HepG2 (cell line): ENCODE measurements around the gene N4BP2L1. TPM values are rescaled to one million over a fixed set of nuclear protein-coding genes. Genes with fewer than 3 reads are reported as not detected.

Source experiments
- HNF4G ChIP-seq, 2 experiments: sonication (generic) in 1 of 2; formaldehyde crosslinking in 1 of 2; IDR thresholded peaks; 2 replicates each; pipeline versions ENCODE4 v1.4.0 to v1.6.1; 2011 to 2020; ENCODE audit warnings: borderline replicate concordance in 2 of 2, low read depth in 2 of 2, mild to moderate bottlenecking in 2 of 2, low read length in 1 of 2, missing genetic modification reagents in 1 of 2, moderate library complexity in 1 of 2
- KDM5A ChIP-seq: fragments of 200-600 bp; sonication (generic); IDR thresholded peaks from 2 replicates; pipeline ENCODE4 v1.7.0; 2018; ENCODE audit warnings: antibody characterized with exemption, mild to moderate bottlenecking, low read length, borderline replicate concordance
- KDM6A ChIP-seq: IDR thresholded peaks from 2 replicates; pipeline ENCODE4 v1.6.1; 2016; ENCODE audit warnings: low read depth
- ZNF367 ChIP-seq: sonication (generic); formaldehyde crosslinking; IDR thresholded peaks from 2 replicates; pipeline ENCODE4 v1.4.0; 2020; ENCODE audit warnings: missing genetic modification reagents, borderline replicate concordance
- polyA plus RNA-seq, 8 experiments: library from polyadenylated mRNA; depleted of rRNA in 3 of 8; stranded (reverse) in 7 of 8; unstranded in 1 of 8; fragments of >200 nt; fragmentation: Illumina TruSeq in 4 of 8; extraction: Trizol in 4 of 8; gene quantifications; 2 replicates each; pipeline versions ENCODE4 v1.2.1 to v1.2.3, GENCODE V29; 2011 to 2016; ENCODE audit warnings: low read depth in 4 of 8, missing spikeins in 1 of 8, mixed read lengths in 1 of 8; ENCODE audit not compliant: insufficient read depth in 1 of 8
- total RNA-seq, 5 experiments: library from RNA; depleted of rRNA; stranded (reverse); fragments of >200 nt; fragmentation: Illumina TruSeq; extraction: Trizol; gene quantifications; 2 replicates each; pipeline ENCODE4 v1.2.3, GENCODE V29; 2016; ENCODE audit warnings: low read depth in 1 of 5
- TF ChIP-seq, protein P1 (sequence below): fragments of 450-650 bp; IDR thresholded peaks from 2 replicates; pipeline ENCODE4 v1.6.1; 2017; ENCODE audit warnings: mild to moderate bottlenecking
- TF ChIP-seq, protein P2 (sequence below): sonication (generic); formaldehyde crosslinking; IDR thresholded peaks from 2 replicates; pipeline ENCODE4 v1.4.0; 2020; ENCODE audit warnings: missing genetic modification reagents
- TF ChIP-seq, protein P3 (sequence below): sonication (generic); formaldehyde crosslinking; IDR thresholded peaks from 2 replicates; pipeline ENCODE4 v1.8.1; 2023; ENCODE audit warnings: missing genetic modification reagents, mild to moderate bottlenecking, borderline replicate concordance
- TF ChIP-seq, protein P4 (sequence below): sonication (generic); formaldehyde crosslinking; IDR thresholded peaks from one replicate; pipeline ENCODE4 v1.5.1; 2020; ENCODE audit warnings: mild to moderate bottlenecking, missing genetic modification reagents; ENCODE audit errors: not compliant biosample characterization

N4BP2L1 gene
- total and polyA plus RNA-seq, 2 of the 13 experiments (the other 11 are each of a cell fraction or from before 2014, with no cell fraction given): 13.2 to 34.5 TPM

DNA sequence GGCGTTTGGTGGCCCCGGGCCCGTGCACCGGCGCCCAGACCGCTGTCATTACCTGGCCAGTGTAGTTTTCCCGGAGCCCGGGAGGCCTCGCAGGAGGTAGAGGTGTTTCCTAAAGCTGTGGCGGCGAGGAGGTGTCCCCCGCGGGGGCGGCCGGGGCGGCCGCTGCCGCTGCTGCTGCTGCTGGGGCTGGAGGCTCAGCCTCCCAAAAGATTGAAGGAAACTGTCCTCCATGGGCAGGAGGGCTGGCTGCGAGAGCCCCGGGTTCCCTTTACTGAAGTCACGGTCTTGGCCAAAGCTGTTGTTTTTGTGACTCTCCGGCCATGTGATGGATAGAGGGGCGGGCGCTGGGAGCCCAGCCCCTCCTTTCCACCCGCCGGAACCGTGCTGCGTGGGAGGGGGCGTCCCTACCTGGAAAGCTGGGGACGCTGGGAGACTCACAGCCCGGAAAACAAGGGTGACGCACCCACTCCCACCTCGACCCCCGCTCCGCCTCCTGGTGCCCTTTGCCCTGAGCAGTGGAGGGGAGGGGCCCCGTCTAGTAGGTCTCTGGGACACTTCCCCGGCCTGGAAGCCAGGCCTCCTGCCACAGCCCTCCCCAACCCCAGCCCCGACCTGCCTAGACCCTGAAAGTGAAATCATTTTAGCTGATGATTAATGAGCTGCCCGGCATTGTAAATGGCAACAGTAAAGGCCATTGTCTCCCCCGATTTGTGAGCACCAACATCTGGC, at the start of gene N4BP2L1 (continued):
- TF ChIP-seq, protein P1, sequence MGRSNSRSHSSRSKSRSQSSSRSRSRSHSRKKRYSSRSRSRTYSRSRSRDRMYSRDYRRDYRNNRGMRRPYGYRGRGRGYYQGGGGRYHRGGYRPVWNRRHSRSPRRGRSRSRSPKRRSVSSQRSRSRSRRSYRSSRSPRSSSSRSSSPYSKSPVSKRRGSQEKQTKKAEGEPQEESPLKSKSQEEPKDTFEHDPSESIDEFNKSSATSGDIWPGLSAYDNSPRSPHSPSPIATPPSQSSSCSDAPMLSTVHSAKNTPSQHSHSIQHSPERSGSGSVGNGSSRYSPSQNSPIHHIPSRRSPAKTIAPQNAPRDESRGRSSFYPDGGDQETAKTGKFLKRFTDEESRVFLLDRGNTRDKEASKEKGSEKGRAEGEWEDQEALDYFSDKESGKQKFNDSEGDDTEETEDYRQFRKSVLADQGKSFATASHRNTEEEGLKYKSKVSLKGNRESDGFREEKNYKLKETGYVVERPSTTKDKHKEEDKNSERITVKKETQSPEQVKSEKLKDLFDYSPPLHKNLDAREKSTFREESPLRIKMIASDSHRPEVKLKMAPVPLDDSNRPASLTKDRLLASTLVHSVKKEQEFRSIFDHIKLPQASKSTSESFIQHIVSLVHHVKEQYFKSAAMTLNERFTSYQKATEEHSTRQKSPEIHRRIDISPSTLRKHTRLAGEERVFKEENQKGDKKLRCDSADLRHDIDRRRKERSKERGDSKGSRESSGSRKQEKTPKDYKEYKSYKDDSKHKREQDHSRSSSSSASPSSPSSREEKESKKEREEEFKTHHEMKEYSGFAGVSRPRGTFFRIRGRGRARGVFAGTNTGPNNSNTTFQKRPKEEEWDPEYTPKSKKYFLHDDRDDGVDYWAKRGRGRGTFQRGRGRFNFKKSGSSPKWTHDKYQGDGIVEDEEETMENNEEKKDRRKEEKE: no peak
- TF ChIP-seq, protein P2, sequence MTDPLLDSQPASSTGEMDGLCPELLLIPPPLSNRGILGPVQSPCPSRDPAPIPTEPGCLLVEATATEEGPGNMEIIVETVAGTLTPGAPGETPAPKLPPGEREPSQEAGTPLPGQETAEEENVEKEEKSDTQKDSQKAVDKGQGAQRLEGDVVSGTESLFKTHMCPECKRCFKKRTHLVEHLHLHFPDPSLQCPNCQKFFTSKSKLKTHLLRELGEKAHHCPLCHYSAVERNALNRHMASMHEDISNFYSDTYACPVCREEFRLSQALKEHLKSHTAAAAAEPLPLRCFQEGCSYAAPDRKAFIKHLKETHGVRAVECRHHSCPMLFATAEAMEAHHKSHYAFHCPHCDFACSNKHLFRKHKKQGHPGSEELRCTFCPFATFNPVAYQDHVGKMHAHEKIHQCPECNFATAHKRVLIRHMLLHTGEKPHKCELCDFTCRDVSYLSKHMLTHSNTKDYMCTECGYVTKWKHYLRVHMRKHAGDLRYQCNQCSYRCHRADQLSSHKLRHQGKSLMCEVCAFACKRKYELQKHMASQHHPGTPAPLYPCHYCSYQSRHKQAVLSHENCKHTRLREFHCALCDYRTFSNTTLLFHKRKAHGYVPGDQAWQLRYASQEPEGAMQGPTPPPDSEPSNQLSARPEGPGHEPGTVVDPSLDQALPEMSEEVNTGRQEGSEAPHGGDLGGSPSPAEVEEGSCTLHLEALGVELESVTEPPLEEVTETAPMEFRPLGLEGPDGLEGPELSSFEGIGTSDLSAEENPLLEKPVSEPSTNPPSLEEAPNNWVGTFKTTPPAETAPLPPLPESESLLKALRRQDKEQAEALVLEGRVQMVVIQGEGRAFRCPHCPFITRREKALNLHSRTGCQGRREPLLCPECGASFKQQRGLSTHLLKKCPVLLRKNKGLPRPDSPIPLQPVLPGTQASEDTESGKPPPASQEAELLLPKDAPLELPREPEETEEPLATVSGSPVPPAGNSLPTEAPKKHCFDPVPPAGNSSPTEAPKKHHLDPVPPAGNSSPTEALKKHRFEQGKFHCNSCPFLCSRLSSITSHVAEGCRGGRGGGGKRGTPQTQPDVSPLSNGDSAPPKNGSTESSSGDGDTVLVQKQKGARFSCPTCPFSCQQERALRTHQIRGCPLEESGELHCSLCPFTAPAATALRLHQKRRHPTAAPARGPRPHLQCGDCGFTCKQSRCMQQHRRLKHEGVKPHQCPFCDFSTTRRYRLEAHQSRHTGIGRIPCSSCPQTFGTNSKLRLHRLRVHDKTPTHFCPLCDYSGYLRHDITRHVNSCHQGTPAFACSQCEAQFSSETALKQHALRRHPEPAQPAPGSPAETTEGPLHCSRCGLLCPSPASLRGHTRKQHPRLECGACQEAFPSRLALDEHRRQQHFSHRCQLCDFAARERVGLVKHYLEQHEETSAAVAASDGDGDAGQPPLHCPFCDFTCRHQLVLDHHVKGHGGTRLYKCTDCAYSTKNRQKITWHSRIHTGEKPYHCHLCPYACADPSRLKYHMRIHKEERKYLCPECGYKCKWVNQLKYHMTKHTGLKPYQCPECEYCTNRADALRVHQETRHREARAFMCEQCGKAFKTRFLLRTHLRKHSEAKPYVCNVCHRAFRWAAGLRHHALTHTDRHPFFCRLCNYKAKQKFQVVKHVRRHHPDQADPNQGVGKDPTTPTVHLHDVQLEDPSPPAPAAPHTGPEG (CRISPR knock-in tag): no peak
- TF ChIP-seq HNF4G (IDR thresholded peaks at IDR 0.05; ENCODE audit: borderline replicate concordance, low read depth, low read length): peak; percentile 80
- peak; percentile 95 for TF ChIP-seq HNF4G (CRISPR knock-in tag; IDR thresholded peaks at IDR 0.05; ENCODE audit: borderline replicate concordance, low read depth)
- TF ChIP-seq KDM6A (CRISPR knock-in tag): peak; percentile 33; the same call in 1 of the 2 replicates
- TF ChIP-seq, protein P3, sequence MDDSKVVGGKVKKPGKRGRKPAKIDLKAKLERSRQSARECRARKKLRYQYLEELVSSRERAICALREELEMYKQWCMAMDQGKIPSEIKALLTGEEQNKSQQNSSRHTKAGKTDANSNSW (CRISPR knock-in tag): no peak
- no peak; the same call in 1 of the 2 replicates for TF ChIP-seq KDM5A
- 0 out of 2 replicates have a peak, but pooled peaks have one; percentile 19 for TF ChIP-seq ZNF367 (CRISPR knock-in tag)
- TF ChIP-seq, protein P4, sequence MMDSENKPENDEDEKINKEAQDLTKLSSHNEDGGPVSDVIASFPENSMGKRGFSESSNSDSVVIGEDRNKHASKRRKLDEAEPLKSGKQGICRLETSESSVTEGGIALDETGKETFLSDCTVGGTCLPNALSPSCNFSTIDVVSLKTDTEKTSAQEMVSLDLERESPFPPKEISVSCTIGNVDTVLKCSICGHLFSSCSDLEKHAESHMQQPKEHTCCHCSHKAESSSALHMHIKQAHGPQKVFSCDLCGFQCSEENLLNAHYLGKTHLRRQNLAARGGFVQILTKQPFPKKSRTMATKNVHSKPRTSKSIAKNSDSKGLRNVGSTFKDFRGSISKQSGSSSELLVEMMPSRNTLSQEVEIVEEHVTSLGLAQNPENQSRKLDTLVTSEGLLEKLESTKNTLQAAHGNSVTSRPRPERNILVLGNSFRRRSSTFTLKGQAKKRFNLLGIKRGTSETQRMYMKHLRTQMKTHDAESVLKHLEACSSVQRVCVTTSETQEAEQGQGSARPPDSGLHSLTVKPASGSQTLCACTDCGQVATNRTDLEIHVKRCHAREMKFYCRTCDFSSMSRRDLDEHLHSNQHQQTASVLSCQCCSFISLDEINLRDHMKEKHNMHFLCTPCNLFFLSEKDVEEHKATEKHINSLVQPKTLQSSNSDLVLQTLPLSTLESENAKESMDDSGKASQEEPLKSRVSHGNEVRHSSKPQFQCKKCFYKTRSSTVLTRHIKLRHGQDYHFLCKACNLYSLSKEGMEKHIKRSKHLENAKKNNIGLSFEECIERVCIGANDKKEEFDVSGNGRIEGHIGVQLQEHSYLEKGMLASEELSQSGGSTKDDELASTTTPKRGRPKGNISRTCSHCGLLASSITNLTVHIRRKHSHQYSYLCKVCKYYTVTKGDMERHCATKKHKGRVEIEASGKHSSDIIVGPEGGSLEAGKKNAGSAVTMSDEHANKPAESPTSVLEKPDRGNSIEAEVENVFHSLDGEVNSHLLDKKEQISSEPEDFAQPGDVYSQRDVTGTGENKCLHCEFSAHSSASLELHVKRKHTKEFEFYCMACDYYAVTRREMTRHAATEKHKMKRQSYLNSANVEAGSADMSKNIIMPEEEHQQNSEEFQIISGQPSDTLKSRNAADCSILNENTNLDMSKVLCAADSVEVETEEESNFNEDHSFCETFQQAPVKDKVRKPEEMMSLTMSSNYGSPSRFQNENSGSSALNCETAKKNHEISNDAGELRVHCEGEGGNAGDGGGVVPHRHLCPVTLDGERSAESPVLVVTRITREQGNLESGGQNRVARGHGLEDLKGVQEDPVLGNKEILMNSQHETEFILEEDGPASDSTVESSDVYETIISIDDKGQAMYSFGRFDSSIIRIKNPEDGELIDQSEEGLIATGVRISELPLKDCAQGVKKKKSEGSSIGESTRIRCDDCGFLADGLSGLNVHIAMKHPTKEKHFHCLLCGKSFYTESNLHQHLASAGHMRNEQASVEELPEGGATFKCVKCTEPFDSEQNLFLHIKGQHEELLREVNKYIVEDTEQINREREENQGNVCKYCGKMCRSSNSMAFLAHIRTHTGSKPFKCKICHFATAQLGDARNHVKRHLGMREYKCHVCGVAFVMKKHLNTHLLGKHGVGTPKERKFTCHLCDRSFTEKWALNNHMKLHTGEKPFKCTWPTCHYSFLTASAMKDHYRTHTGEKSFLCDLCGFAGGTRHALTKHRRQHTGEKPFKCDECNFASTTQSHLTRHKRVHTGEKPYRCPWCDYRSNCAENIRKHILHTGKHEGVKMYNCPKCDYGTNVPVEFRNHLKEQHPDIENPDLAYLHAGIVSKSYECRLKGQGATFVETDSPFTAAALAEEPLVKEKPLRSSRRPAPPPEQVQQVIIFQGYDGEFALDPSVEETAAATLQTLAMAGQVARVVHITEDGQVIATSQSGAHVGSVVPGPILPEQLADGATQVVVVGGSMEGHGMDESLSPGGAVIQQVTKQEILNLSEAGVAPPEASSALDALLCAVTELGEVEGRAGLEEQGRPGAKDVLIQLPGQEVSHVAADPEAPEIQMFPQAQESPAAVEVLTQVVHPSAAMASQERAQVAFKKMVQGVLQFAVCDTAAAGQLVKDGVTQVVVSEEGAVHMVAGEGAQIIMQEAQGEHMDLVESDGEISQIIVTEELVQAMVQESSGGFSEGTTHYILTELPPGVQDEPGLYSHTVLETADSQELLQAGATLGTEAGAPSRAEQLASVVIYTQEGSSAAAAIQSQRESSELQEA (CRISPR knock-in tag): no peak
